ENCODE results near the gene MTCH2. TPM values are rescaled to one million over a fixed set of nuclear protein-coding genes. Genes with fewer than 3 reads are reported as not detected.

The MTCH2 gene
- total RNA-seq, 1 experiment from 2014 or later, result 88.1 TPM

GRCh38 chr11:47577460-47578041, 64.8 kb downstream of the MTCH2 start:
- DNase-seq, result no peak
- Histone ChIP-seq H4K20me1 (ENCODE audit: low read length) (no peaks in the 10 kb centered on the region), H3K9me3 (ENCODE audit: low read length) (no peaks in the 10 kb centered on the region), H2AFZ (ENCODE audit: low read length) (no peak overlapping the region), H3K4me2 (ENCODE audit: low read length) (peak overlapping the region; percentile 91), H3K4me1 (ENCODE audit: insufficient read depth, low read length) (peaks cover 15% of the 10 kb centered on the region), H3K27ac (ENCODE audit: low read length) (no peak overlapping the region), H3F3A (ENCODE audit: low read length, unreplicated experiment) (no peaks in the 10 kb centered on the region), H3K79me2 (ENCODE audit: low read length) (peaks cover 43% of the 10 kb centered on the region), H3K9ac (ENCODE audit: low read length) (0 out of 2 replicates have a peak overlapping the region, but pooled peaks have one; percentile 97), H3K27me3 (ENCODE audit: low read length) (no peaks in the 10 kb centered on the region), H3K4me3 (ENCODE audit: low read length) (peak overlapping the region; percentile 95; the same call in 1 of the 2 replicates), H3K9me2 (replicated peaks; ENCODE audit: low read length) (no peaks in the 10 kb centered on the region), H3K36me3 (ENCODE audit: low read depth, low read length) (peaks cover 32% of the 10 kb centered on the region)
- no peak for ATAC-seq
- CTCF ChIA-PET, result no interaction called here
- intact Hi-C loops (cut with micrococcal nuclease), result no loop called here
- POLR2A ChIA-PET (ENCODE audit: unreplicated experiment), result no interaction called here
- TF ChIP-seq, protein P1, sequence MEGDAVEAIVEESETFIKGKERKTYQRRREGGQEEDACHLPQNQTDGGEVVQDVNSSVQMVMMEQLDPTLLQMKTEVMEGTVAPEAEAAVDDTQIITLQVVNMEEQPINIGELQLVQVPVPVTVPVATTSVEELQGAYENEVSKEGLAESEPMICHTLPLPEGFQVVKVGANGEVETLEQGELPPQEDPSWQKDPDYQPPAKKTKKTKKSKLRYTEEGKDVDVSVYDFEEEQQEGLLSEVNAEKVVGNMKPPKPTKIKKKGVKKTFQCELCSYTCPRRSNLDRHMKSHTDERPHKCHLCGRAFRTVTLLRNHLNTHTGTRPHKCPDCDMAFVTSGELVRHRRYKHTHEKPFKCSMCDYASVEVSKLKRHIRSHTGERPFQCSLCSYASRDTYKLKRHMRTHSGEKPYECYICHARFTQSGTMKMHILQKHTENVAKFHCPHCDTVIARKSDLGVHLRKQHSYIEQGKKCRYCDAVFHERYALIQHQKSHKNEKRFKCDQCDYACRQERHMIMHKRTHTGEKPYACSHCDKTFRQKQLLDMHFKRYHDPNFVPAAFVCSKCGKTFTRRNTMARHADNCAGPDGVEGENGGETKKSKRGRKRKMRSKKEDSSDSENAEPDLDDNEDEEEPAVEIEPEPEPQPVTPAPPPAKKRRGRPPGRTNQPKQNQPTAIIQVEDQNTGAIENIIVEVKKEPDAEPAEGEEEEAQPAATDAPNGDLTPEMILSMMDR (conservative IDR thresholded peaks at IDR 0.05; ENCODE audit: low read depth, low read length), result no peak
- no peak for TF ChIP-seq EZH2phosphoT487 (IDR thresholded peaks at IDR 0.05; ENCODE audit: borderline replicate concordance, low read length)
- TF ChIP-seq EZH2 (IDR thresholded peaks at IDR 0.05; ENCODE audit: low read length, unreplicated experiment), result no peak
- no TSS peak for BruUV-seq (replicated peaks)

GRCh38 chr11:47573321-47573720, 69.0 kb downstream of the MTCH2 start:
- no peak overlapping the region for H3K27ac ChIP-seq (ENCODE audit: low read length)

More at GRCh38 chr11:47573321-47573720, 69.0 kb downstream of the MTCH2 start:
- no TSS peak for BruUV-seq (replicated peaks)
- peaks cover 46% of the 10 kb centered on the region for H3K79me2 ChIP-seq (ENCODE audit: low read length)
- H3K4me1 ChIP-seq (ENCODE audit: insufficient read depth, low read length), result peaks cover 14% of the 10 kb centered on the region
- peaks cover 27% of the 10 kb centered on the region for H3K36me3 ChIP-seq (ENCODE audit: low read depth, low read length)
- no peaks in the 10 kb centered on the region for H3K9me3 ChIP-seq (ENCODE audit: low read length)
- TF ChIP-seq EZH2phosphoT487 (IDR thresholded peaks at IDR 0.05; ENCODE audit: borderline replicate concordance, low read length), result no peak
- TF ChIP-seq, protein P1 (conservative IDR thresholded peaks at IDR 0.05; ENCODE audit: low read depth, low read length), result no peak
- TF ChIP-seq EZH2 (IDR thresholded peaks at IDR 0.05; ENCODE audit: low read length, unreplicated experiment), result no peak
- intact Hi-C loops (cut with micrococcal nuclease), result no loop called here
- H3K27me3 ChIP-seq (ENCODE audit: low read length), result no peaks in the 10 kb centered on the region
- H3K9me2 ChIP-seq (replicated peaks; ENCODE audit: low read length), result no peaks in the 10 kb centered on the region
- DNase-seq, result no peak
- H3K9ac ChIP-seq (ENCODE audit: low read length), result no peak overlapping the region
- H2AFZ ChIP-seq (ENCODE audit: low read length), result no peak overlapping the region
- ChIA-PET CTCF (no interaction called here), POLR2A (ENCODE audit: unreplicated experiment) (no interaction called here)
- no peak for ATAC-seq
- H4K20me1 ChIP-seq (ENCODE audit: low read length), result peaks cover 7% of the 10 kb centered on the region
- no peaks in the 10 kb centered on the region for H3F3A ChIP-seq (ENCODE audit: low read length, unreplicated experiment)
- no peak overlapping the region for H3K4me3 ChIP-seq (ENCODE audit: low read length)
- no peak overlapping the region for H3K4me2 ChIP-seq (ENCODE audit: low read length)

Data from PC-3 (cell line).